ENCODE data around the gene DNAJA1.

DNA sequence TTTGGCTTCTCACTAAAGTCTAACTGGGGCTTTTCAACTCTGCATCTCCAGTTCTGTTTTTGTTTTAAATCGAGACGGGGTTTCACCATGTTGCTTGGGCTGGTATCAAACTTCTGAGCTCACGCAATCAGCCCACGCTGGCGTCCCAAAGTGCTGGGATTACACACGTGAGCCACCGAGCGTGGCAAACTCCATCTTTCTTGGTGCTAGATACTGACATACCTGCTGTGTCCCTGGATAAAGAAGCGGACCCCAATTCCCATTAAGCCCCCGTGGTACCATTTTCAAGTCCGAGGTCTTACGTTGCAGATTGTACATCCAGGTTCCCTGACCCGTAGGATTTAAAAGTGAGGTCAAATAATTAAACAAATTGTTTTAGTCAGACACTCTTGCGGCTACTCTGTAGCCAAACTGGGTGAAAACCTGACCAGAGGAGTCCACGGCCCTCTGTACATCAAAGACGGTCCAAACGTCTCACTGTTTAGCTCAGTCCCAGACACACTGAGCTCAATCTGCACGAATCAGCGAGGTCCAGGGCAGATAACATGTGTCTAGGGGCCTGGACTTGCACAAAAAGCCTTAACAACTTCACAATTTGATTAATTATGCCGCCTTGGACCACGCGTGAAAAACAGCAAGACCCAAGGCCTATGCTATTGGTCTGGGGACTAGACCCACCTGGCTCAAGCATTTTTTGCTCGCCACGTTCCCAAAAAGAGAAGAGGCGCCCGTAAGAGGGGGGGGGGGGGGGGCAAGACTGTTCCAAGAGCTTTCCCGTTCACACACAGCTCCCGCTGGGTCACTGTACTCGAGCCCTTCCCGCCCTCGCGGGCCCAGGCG lies 727 bp upstream of the DNAJA1 start:
- no peak for TF ChIP-seq EZH2 (IDR thresholded peaks at IDR 0.05)
- TF ChIP-seq, protein P1, sequence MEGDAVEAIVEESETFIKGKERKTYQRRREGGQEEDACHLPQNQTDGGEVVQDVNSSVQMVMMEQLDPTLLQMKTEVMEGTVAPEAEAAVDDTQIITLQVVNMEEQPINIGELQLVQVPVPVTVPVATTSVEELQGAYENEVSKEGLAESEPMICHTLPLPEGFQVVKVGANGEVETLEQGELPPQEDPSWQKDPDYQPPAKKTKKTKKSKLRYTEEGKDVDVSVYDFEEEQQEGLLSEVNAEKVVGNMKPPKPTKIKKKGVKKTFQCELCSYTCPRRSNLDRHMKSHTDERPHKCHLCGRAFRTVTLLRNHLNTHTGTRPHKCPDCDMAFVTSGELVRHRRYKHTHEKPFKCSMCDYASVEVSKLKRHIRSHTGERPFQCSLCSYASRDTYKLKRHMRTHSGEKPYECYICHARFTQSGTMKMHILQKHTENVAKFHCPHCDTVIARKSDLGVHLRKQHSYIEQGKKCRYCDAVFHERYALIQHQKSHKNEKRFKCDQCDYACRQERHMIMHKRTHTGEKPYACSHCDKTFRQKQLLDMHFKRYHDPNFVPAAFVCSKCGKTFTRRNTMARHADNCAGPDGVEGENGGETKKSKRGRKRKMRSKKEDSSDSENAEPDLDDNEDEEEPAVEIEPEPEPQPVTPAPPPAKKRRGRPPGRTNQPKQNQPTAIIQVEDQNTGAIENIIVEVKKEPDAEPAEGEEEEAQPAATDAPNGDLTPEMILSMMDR (IDR thresholded peaks at IDR 0.05): no peak

Data from neural progenitor cell (in vitro differentiated cells).